HG03439 (cell line): ENCODE results near the gene GUK1.

Experiments used
- ATAC-seq: cut with Tn5 transposase; IDR thresholded peaks from one replicate; pipeline ENCODE4 v1.9.1; 2021; ENCODE audit warnings: mild to moderate bottlenecking, moderate library complexity; ENCODE audit not compliant: unreplicated experiment

GUK1 gene, protein sequence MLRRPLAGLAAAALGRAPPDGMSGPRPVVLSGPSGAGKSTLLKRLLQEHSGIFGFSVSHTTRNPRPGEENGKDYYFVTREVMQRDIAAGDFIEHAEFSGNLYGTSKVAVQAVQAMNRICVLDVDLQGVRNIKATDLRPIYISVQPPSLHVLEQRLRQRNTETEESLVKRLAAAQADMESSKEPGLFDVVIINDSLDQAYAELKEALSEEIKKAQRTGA

DNA sequence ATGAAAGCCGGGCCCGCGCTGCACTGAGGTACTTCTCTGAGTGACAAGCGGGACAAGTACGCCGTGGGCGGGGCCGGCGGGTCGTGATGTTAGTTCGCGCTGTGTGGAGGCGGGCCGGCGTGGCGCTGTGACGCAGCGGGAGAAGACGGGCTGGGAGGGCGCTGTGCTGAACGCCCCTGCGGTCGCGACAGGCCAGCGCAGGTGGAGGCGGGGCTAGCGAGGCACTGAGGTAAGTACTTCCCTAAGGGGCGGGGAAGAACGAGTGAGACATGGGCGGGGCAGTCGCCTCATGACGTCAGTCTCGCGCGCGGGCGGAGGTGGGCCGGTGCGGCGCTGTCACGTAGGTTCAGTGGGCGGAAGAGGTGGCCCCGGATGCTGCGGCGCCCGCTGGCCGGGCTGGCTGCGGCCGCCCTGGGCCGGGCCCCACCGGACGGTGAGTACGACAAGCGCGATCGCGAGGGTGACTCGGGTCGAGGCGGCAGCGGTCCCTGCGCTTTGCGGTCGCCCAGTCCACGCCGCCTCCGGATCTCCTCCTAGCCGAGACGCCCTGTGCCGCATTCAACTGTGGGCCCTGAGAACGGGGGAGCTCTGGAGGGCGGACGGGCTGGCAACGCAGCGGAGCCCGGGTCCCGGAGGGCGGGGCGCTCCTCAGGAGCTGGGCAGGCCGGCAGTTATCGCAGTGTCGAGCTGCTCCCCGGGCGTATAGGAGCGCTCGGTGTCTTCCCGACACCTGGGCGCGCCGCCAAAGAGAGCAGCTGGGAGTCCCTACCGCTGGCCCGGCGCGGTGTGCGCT lies at the start of gene GUK1:
GUK1 (plus strand) TSS at position 349 of the 793 bp plus-strand sequence; CDS start at position 373, 24 bp downstream.
- peak; percentile 91 for ATAC-seq

- ATAC-seq, result no peak
These were observed 49.4 kb upstream of the GUK1 start for GRCh38 chr1:228090613-228091081.

DNA sequence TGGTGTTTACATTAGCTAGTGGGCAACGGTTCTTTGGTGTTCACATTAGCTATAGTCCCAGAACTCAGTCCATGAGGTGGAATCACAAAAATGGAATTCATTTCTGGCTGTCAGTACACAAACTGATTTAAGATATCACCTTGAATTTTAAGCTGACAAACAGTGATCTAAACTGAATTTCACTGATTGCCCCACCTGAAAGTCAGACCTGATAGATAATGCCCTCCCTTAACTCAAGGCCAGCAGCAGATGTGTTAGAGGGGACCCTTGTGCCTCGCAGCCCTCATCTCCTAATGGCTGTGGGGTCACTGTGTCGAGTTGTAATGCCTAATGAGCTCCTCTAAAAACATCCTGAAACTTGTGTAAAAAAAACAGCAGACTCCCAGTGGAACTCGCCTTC lies 49.0 kb upstream of the GUK1 start:
- ATAC-seq, result no peak

DNA sequence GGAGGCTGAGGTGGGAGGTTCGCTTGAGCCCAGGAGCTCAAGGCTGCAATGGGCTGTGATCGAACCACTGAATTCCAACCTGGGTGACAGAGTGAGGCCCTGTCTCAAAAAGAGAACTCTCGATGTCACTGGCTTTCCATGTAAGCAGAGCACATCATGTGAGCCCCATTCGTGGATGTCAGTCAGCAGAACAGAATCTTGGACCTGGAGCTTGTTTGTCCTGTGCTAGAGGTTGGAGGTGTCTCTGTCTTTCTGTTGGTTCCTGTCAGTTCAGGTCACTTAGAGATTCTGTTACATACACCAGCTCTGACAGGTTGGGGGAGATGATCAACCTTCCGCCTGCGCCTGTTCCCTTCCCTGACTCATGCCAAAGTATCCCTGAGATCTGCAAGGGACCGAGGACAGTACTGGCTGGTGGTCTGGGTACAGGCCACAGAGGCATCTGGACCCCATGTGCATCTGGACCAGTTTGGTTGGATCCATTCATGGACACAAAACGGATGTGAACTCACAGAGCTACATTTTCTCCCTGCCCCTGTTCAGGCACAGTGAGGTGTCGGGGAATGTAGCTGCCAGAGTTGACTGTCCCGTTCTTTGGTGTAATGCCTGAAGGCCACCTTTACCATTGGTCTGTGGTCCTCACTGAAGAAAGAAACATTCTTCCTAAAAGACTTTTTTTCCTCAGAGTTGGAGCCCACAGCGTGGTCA lies 47.6 kb upstream of the GUK1 start:
- ATAC-seq, result no peak

DNA sequence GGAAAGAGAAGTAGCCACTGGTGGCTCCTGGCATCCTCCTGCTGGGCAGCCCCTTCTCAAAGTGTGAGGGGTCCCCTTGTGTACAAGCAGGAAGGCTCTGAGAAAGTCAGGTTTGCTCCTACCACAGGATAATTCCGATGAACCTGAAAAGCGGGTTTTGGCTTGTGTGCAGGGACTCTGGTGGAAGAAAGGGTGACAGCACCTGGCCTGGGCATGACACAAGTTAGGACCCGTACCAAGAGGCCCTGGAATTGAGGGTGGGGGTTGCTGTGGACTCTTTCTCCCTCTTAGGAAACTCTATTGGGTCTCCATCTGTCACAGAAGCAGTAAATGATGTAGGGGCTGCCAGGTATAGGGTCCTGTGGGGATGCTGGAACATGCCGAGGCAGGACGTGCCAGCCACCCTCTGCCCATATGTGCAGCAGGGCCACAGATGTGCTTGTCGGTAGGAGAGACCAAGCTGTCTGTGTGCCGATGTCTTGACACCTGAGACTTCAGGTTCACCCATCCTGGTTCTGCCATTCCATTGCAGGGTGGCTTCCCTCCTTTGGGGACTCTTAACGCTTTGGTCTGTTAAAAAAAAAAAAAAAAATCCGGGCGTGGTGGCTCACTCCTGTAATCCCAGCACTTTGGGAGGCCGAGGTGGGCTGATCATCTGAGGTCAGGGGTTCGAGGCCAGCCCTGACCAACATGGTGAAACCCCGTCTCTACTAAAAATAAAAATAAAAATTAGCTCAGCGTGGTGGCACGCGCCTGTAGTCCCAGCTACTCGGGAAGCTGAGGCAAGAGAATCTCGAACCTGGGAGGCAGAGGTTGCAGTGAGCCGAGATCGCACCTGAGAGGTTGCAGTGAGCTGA lies 46.8 kb upstream of the GUK1 start:
- no peak for ATAC-seq

GRCh38 chr1:228094432-228095016 lies 45.6 kb upstream of the GUK1 start:
- ATAC-seq, result no peak

GRCh38 chr1:228095161-228095560 lies 44.9 kb upstream of the GUK1 start:
- no peak for ATAC-seq

DNA sequence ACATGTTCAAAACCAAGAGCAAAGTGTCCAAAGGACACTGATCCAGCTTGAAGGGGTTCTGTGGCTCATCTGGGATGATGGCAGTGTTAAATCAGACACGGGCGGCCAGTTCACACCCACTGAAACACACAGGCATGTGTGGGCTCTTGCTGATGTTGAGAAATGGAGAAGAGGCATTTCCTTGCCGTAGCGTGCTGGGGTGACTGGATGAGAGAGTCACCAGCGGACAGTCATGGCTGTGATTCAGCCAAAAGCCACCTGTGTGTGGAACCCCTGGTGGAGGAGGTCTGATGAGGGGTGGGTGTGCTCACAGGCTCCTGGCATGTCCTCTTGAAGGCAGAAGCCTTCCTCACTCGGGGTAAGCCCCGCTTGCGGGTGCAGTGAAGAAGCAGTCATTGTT lies 44.1 kb upstream of the GUK1 start:
- no peak for ATAC-seq

DNA sequence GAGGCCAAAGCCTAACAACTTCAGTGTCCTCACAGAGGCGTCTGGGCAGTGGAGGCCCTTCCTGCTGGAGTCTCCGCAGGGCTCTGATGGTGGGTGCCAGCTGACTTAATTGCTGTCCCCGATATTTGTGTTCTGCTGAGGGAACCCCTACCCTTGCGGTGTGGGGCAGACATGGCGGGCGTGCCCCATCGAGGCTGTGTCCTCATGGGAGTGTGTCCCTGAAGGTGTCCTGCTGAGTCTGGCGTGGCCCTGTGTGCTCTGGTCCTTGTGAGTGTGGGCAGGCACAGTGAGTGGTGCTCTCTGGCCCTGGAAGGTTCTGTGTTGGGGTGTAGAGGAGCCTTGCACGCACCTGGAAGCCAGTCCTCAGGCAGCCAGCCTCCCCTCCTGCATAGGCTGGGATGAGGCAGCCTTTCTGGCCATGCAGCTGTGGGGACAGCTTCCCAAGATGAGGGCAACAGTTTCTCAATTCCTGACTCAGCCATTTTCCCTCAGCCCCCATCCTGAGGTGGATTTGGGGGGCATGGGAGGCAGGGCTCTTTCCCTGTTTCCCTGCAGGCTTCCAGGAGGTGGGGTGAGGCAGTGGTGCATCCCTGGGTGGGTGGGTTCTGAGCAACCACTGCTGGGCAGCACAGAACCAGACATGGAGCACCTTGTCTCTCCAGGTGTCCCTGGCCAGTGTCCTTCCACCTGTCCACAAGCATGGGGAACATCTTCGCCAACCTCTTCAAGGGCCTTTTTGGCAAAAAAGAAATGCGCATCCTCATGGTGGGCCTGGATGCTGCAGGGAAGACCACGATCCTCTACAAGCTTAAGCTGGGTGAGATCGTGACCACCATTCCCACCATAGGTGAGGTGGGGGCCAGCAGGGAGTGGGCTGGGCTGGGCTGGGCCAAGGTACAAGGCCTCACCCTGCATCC lies 43.4 kb upstream of the GUK1 start:
- ATAC-seq, result no peak

DNA sequence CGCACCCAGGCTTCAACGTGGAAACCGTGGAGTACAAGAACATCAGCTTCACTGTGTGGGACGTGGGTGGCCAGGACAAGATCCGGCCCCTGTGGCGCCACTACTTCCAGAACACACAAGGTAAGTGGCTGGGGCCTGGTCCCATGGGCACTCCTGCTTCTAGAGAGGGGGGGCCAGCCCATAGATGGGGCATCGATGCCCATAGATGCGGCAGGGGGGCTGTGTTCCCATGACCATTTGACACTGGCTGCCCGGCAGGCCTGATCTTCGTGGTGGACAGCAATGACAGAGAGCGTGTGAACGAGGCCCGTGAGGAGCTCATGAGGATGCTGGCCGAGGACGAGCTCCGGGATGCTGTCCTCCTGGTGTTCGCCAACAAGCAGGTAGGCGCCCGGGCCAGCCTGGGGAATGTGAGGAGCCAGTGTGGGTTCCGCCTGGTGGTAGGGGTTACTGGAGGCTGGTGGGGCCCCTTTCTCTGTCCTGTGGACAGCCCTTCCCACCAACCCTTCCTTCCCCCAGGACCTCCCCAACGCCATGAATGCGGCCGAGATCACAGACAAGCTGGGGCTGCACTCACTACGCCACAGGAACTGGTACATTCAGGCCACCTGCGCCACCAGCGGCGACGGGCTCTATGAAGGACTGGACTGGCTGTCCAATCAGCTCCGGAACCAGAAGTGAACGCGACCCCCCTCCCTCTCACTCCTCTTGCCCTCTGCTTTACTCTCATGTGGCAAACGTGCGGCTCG lies 42.6 kb upstream of the GUK1 start:
- no peak for ATAC-seq

DNA sequence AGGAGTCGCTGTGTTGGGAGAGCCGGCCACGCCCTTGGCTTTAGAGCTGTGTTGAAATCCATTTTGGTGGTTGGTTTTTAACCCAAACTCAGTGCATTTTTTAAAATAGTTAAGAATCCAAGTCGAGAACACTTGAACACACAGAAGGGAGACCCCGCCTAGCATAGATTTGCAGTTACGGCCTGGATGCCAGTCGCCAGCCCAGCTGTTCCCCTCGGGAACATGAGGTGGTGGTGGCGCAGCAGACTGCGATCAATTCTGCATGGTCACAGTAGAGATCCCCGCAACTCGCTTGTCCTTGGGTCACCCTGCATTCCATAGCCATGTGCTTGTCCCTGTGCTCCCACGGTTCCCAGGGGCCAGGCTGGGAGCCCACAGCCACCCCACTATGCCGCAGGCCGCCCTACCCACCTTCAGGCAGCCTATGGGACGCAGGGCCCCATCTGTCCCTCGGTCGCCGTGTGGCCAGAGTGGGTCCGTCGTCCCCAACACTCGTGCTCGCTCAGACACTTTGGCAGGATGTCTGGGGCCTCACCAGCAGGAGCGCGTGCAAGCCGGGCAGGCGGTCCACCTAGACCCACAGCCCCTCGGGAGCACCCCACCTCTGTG lies 41.7 kb upstream of the GUK1 start:
- no peak for ATAC-seq

GRCh38 chr1:228099331-228099732 lies 40.7 kb upstream of the GUK1 start:
- no peak for ATAC-seq

DNA sequence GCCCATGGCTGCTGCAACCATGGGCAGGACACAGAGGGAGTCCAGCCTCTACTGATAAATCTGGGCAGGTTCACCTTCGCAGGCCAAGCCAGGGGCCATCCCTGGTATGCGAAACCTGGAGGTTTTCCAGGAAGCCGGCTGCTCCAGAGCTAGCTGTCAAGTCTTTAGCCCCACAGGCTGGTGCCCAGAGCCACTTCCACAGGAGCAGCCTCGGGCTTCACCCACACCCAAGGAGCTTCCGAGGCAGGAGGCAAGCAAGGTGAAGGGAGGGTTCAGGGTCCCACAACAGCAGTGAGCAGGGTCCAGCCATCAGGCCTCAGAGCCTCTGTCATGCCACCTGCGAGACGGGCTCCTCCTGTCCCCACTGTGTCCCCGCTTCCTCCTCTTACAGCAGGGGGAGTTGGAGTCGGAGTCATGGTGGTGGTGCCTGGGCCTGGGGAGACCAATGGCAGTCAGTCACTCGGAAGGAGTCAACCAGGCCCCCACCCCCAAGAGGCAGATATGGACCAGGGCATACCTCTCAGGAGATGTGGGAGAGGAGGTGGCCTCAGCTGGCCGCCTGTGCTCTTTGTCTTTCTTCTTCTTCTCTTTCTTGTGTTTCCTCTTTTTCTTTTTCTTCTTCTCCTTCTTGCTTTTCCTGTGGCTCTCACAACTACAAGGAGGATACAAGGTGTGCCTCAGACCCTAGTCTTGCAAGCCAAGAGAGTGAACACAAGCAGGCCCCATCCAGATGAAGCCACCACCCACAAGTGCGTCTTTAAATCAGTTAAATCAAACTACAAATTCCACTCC lies 39.1 kb upstream of the GUK1 start:
- ATAC-seq, result no peak

GRCh38 chr1:228101614-228101993 lies 38.5 kb upstream of the GUK1 start:
- ATAC-seq, result peak; percentile 0

DNA sequence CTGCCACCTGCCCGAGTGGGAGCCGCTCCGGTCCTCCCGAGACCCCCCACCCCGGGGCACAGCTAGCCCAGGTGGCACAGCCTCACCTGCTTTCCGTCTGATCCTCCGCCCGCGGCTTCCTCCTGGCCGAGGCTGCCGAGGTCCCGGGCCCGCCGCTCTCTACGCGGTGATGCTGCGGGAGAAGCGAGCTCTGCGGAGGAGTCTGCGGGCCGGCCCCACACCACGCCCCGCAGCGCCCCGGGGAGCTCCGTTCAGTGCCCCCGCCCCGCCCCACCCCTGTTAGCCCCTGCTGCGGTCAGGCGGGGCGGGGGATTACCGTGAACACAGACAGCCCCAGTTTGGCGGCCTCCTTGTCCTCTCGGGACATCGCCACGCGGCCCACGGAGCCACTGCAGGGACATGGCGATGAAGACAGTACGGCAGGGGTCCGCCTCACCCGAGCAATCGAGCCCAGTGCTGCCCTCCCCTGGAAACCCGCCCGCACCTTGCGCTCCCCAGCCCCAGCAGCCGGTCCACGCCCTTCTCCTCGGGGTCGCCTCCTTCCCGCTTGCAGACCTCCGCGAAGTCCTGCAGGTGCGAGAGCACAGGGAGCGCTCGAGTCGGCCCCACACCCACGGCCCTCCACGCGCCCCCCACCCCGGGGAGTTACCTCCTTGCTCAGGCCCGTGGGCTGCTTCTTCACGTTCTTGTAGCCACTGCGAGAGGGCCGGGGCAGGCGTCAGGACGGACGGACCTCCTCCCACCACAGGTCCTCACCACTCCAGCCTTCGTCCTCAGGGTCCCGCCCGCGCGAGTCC lies 37.9 kb upstream of the GUK1 start:
- peak; percentile 14 for ATAC-seq

- peak; percentile 59 for ATAC-seq
These were observed 37.1 kb upstream of the GUK1 start, which contains the start of gene C1orf35 for GRCh38 chr1:228102791-228103620. C1orf35 (minus strand) TSS chr1:228103325; CDS start chr1:228103227, 98 bp downstream.
